Stimulated activated CD4-positive, alpha-beta T cell treated with anti-CD3 and anti-CD28 coated beads, Interleukin-4, amount 100 ng/mL, for 48 hours (primary cell): ENCODE measurements around the gene SRPK1.

Experiments
- DNase-seq, 2 donors: peaks; one replicate each; pipeline ENCODE4 v3.0.0-alpha.2; 2020; ENCODE audit warnings: low read depth in 2 of 2

The SRPK1 gene

GRCh38 chr6:35898003-35898402 lies 22.9 kb downstream of the SRPK1 start:
- no peak for DNase-seq

- DNase-seq = no peak
Measured at GRCh38 chr6:35897486-35897885, 23.4 kb downstream of the SRPK1 start.

- DNase-seq = no peak
Measured at GRCh38 chr6:35897036-35897435, 23.9 kb downstream of the SRPK1 start.

DNA sequence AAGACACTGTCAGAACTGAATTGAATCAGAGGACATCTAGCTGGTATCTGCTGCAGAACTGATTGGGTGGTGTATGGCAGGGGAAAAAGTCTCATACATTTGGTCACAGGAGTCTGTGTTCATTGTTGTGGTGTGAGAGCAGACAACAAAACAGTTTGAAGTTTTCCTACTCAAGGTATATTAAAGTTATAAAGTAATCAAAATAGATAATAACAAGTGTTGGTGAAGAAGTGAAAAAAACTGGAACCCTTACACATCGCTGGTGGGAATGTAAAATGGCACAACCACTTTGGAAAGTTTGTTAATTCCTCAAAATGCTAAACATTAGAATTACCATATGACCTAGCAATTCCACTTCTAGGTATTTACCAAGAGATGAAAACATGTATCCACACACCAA lies 24.7 kb downstream of the SRPK1 start:
- DNase-seq = no peak

- no peak for DNase-seq
Measured at GRCh38 chr6:35895560-35895959, 25.3 kb downstream of the SRPK1 start.

DNA sequence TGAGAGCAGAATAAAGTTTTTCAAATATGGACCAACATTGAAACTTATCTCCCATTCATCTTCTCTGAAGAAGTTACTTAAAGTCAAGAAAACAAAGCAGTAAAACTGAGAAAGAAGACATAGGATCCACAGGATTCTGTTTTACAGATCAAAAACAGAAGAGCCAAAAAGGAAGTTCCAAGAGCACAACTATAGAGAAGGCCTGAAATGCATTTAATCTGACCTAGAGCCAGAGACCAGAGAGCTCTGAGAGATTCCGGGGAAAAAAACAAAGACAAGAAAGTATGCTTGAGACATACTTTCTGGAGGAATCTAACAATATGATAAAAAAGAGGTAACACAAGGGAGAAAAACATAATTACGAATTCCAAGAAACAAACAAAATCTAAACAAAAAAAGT lies 26.1 kb downstream of the SRPK1 start:
- no peak for DNase-seq

DNA sequence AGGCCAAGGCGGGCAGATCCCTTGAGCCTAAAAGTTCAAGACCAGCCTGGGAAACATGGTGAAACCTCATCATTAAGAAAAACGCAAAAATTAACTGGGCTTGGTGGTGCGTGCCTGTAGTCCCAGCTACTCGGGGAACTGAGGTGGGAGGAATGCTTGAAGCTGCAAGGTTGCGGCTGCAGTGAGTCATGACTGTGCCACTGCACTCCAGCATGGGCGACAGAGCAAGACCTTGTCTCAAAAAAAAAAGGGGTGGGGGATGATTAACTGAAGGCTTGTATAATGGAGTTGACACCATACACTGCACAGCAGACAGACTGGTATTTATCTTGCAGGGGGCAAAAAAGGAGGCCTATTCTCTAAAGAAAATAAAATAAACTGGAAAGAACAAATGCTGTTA lies 27.7 kb downstream of the SRPK1 start:
- no peak for DNase-seq

DNA sequence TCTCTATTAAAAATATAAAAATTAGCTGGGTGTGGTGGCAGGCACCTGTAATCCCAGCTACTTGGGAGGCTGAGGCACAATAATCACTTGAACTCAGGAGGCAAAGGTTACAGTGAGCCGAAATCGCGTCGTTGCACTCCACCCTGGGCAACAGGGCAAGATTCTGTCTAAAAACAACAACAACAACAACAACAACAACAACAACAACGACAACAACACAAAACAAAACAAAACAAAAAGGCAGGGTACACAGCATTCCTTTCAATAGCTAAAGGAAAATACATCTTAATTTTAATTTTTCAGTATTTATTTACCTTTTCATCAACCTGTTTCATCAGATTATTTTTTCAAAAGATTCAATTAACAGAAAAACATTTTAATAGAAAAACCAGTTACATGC lies 28.4 kb downstream of the SRPK1 start:
- DNase-seq = no peak

GRCh38 chr6:35879151-35879550 lies 41.7 kb downstream of the SRPK1 start:
- no peak for DNase-seq

DNA sequence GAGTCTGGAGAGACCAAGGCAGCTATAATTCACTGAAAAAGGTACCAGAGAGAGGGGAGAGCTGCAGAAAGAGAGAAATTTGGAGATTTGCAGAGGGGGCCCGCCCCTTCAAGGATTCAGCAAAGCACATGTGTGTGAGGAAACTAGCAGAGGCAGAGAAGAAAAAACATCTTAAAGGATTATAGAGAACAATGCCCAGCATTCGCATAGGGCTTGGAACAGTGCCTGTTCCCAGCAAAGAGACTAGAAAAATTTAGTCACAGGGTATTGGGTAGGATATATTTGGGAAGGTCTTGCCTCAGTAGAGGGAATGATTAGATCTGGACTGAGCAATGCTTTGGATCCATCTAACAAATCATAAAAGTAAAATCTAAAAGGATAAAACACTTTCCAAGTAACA lies 44.0 kb downstream of the SRPK1 start:
- no peak for DNase-seq

DNA sequence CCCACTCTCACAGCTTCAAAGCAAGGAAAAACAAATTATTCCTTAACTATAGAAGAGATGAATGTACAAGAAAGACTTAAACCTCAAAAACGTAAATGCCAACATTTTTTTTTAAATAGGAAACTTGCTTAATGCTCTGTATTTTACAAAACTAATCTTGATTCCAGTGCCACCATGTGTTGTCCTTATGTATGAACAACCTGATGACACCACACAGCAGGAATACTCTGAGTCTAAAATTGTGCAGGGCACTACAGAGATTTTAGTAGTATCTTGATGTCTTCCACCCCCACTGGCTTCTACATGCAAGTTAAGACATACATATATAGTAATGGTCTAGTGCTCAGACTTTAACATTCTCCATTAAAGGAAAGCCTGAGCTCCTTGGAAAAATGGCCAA lies 46.2 kb downstream of the SRPK1 start:
- no peak for DNase-seq

- no peak for DNase-seq
Measured at GRCh38 chr6:35859367-35859766, 61.5 kb downstream of the SRPK1 start.

DNA sequence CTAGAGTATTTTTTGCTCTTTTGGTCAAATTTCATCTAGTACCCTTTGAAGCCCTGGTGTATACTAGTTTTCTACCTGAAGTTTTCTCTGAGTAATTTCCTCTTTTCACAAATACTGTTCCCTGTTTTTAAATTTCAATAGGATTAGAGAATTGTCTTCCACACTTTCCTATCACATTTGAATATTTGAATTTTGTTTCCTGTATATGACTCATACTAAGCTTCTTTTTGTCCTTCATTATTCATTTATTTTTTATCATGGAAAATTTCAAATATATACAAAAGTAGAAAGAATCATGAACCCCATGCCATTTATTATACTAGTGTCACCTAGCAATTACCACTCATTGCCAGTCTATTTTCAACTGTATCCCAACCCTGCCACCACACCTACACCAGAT lies 63.0 kb downstream of the SRPK1 start:
- DNase-seq = no peak

- no peak for DNase-seq
Measured at GRCh38 chr6:35856250-35856649, 64.6 kb downstream of the SRPK1 start.

DNA sequence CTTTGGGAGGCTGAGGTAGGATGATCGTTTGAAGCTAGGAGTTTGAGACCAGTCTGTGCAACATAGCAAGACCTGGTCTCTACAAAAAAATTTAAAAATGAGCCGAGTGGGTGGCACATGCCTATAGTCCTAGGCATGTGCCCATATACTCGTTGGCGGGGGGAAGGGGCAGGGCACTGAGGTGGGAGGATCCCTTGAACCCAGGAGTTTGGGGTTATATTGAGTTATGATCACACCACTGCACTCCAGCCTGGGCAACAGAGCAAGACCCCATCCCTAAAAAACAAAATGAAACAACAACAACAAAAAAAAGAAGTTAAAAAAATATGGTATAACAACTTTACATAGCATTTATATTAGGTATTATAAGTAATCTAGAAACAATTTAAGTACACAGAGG lies 67.9 kb downstream of the SRPK1 start:
- no peak for DNase-seq

DNA sequence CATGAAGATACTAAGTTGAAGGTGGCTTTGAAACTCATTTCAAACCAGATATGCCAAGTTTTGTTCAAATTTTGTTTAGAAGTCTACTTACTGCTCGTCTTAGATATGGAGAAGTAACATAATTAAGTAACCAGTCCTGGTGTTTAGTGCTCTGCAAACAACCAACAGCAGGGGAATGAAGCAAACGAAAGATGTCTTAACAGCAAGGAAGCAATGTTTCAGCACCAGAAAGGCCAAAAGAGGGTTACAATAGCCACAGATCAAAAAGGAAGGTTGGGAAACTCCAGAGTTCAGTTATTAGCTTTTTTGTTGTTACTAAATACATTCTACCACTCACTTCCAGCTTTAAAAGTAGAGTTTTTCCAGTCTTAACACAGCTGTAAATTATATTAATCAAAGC lies 70.7 kb downstream of the SRPK1 start:
- DNase-seq = no peak

DNA sequence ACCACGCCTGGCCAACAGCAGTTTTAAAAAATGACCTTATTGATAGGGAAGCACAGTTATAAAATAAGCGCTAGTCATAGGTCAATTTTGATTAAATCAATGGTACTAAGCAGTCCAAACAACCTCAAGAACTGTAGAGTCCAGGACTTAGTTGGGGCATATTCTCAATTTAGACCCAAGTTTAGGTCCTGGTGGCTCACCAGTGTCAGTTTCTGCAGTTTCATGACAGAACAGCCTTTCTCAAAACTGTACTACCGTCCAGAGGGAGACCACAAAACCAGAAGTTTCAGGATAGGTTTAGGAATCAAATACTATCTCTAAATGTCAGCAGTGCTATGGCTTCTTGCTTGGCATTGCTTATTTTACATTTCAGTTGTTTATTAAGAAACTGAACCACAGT lies 76.6 kb downstream of the SRPK1 start:
- DNase-seq = no peak

DNA sequence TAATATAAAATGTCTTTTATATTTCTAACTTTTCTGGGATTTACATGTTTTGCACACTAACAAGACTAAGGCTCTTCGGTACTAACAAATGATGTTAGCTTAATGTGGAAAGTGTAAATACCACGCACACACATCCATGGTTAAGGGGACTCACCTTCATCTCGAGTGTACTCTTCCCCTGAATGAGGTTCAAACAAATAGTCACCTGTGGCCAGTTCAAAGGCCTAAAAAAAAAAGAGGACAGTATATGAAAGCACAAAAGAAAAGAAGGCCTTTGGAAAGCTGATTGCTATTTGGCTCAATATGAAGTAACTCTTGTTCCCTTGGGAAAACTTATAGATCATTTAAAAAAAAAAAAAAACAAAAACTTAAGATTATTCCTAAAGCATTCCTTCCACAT lies 78.5 kb downstream of the SRPK1 start:
- DNase-seq = no peak

DNA sequence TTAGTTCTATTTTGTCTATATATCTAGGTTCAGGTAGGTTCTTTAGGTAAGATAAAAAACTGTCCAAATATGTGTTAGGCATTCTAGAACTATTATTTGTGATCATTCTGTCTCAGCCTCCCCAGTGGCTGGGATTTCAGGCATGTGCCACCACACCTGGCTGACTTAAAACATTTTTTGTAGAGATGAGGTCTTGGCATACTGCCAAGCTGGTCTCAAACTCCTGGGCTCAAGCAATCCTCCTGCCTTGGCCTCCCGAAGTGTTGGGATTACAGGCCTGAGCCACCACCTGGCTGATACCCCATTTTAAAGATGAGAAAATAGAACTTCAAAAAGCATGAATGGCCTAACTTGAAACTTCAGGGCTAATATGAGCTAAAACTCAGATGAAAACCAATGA lies 81.9 kb downstream of the SRPK1 start:
- DNase-seq = no peak

- DNase-seq = no peak
Measured at GRCh38 chr6:35833536-35833935, 87.4 kb downstream of the SRPK1 start.

DNA sequence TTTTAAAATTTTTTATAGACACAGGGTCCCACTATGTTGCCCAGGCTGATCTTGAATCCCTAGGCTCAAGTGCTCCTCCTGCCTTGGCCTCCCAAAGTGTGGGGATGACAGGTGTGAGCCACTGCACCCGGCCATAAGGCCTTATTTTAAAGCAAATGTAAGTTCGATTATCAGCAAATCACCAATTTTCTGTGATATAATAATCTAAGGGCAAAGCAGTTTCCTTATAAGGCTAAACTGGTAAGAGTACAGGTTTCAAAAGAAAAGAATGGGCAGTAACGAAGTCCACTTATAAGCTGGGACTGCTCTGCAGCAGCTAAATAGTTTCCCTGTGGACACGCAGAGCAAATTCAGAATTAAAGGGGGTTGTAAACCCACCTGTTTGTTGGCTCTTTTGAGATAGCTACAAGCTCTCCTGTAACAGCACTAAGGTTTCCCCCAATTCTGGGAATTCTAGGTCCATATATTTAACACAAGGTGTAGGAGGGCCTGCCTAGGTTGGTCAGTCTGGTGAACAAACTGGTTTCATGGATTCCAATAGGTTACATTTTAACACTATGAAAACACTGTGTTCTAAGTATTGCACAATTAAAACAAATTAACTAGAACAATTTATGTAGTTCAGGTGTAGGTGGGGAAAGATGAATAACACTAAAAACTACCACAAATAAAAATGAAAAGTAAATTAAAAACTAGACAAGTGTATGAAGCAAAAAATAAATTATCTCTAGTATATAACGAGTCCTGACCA lies 89.5 kb downstream of the SRPK1 start:
- no peak for DNase-seq

- no peak for DNase-seq
Measured at GRCh38 chr6:35829306-35829705, 91.6 kb downstream of the SRPK1 start.

DNA sequence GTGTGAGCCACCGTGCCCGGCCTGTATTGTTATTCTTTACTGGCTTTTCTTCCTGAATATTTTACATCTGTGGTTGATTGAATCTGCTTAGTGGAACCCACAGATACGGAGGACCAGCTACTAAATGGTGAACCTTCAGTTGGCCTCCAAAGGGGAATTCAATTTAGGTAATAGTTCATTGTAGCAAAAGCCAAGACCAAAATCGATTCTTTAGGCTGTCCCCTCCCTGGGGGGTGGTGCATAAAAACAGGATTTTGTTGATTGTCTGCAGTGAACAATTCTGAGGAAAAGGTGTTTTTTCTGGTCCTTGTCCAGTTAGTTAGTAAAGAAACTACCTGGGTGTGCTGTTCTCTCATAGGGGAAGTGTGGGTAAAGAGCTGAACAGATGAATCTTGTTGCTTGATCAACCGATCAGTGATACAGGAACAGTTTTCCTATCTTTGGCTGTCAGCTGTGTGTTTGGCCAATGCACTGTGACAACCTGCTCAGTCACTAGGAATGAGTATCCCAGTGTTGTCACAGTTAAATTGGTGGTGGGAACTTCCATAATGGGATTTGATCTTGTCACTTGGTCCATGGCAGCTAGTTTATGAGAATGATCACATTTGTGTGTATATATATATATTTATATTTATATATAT lies 96.2 kb downstream of the SRPK1 start:
- no peak for DNase-seq

- DNase-seq = no peak
Measured at GRCh38 chr6:35823601-35824000, 97.3 kb downstream of the SRPK1 start.
